M059J (cell line): ENCODE measurements around the gene FAM200A. TPM values are rescaled to one million over a fixed set of nuclear protein-coding genes. Genes with fewer than 3 reads are reported as not detected.
"Not testable (repeated sequence)": the region's sequence is repeated elsewhere in the genome, so short reads cannot be mapped to it uniquely, and the experiment has no call there.

Source experiments
- DNase-seq: peaks from one replicate; pipeline ENCODE4 v3.0.0-alpha.2; 2012; ENCODE audit warnings: low read depth
- total RNA-seq: library from RNA; depleted of rRNA; stranded (reverse); fragments of >200 nt; shearing (Covaris generic); gene quantifications from 2 replicates; pipeline ENCODE4 v1.2.3, GENCODE V29; 2014

FAM200A gene
- total RNA-seq, 1 experiment from 2014 or later, result 13.3 TPM

- DNase-seq, result peak; percentile 51
Measured at GRCh38 chr7:99559175-99559915, 7.4 kb upstream of the FAM200A start.

- peak; percentile 84 for DNase-seq
Measured at GRCh38 chr7:99558306-99559174, 6.6 kb upstream of the FAM200A start, which contains the start of gene ZNF655. ZNF655 (plus strand) TSS chr7:99558642; CDS start chr7:99560560, 1,918 bp downstream.

- DNase-seq, result peak; percentile 44
Measured at GRCh38 chr7:99557940-99558305, 6.0 kb upstream of the FAM200A start.

- DNase-seq, result no peak
Measured at GRCh38 chr7:99557196-99557607, 5.3 kb upstream of the FAM200A start.

- no peak for DNase-seq
Measured at GRCh38 chr7:99554939-99555338, 3.0 kb upstream of the FAM200A start.

- DNase-seq, result no peak
Measured at GRCh38 chr7:99553039-99553438, 1.1 kb upstream of the FAM200A start.

GRCh38 chr7:99551334-99551733 lies 580 bp downstream of the FAM200A start:
- no peak for DNase-seq

GRCh38 chr7:99549545-99549944 lies 2.4 kb downstream of the FAM200A start:
- not testable (repeated sequence) for DNase-seq

- DNase-seq, result not testable (repeated sequence)
Measured at GRCh38 chr7:99545308-99545707, 6.6 kb downstream of the FAM200A start.

- no peak for DNase-seq
Measured at GRCh38 chr7:99543916-99544315, 8.0 kb downstream of the FAM200A start.

- no peak for DNase-seq
Measured at GRCh38 chr7:99543081-99543671, 8.7 kb downstream of the FAM200A start.

GRCh38 chr7:99541212-99541611 lies 10.7 kb downstream of the FAM200A start:
- DNase-seq, result no peak

GRCh38 chr7:99540542-99540941 lies 11.4 kb downstream of the FAM200A start:
- no peak for DNase-seq

- DNase-seq, result no peak
Measured at GRCh38 chr7:99539213-99539811, 12.6 kb downstream of the FAM200A start.

- no peak for DNase-seq
Measured at GRCh38 chr7:99535667-99536066, 16.2 kb downstream of the FAM200A start.

- no peak for DNase-seq
Measured at GRCh38 chr7:99531354-99531765, 20.6 kb downstream of the FAM200A start.

GRCh38 chr7:99525713-99526440 lies 26.0 kb downstream of the FAM200A start:
- no peak for DNase-seq

- DNase-seq, result no peak
Measured at GRCh38 chr7:99521399-99521798, 30.5 kb downstream of the FAM200A start.

GRCh38 chr7:99514050-99514449 lies 37.9 kb downstream of the FAM200A start:
- DNase-seq, result no peak

GRCh38 chr7:99505324-99505662 lies 46.6 kb downstream of the FAM200A start:
- no peak for DNase-seq

- DNase-seq, result peak; percentile 96
Measured at GRCh38 chr7:99504603-99505323, 47.2 kb downstream of the FAM200A start, which contains the start of gene ZKSCAN5. ZKSCAN5 (plus strand) TSS chr7:99504662; CDS start chr7:99506045, 1,383 bp downstream.
